DOHH2 (cell line): ENCODE data around the gene RASGEF1C.

Experiments used
- H3F3A ChIP-seq: fragments of 200-600 bp; sonication (generic), shearing (Covaris generic); 2 replicates; pipeline ENCODE4 v1.6.0; 2016; ENCODE audit warnings: antibody characterized with exemption, mild to moderate bottlenecking; ENCODE audit not compliant: control insufficient read depth, insufficient read depth
- H3K27ac ChIP-seq: fragments of 200-600 bp; sonication (generic); 2 replicates; pipeline ENCODE4 v1.5.1; 2014; ENCODE audit warnings: low read depth, mild to moderate bottlenecking, low read length, moderate library complexity
- H3K27me3 ChIP-seq: fragments of 200-600 bp; sonication (generic); 2 replicates; pipeline ENCODE4 v1.6.1; 2014; ENCODE audit warnings: mild to moderate bottlenecking, low read length, mixed read lengths; ENCODE audit not compliant: control insufficient read depth
- H3K36me3 ChIP-seq: fragments of 200-600 bp; sonication (generic); 2 replicates; pipeline ENCODE4 v1.6.1; 2014; ENCODE audit warnings: mild to moderate bottlenecking, low read length, moderate library complexity, mixed read lengths; ENCODE audit not compliant: control insufficient read depth
- H3K4me1 ChIP-seq: fragments of 200-600 bp; sonication (generic); 2 replicates; pipeline ENCODE4 v1.6.1; 2014; ENCODE audit warnings: mild to moderate bottlenecking, low read length, mixed read lengths; ENCODE audit not compliant: control insufficient read depth
- H3K4me2 ChIP-seq: fragments of 200-600 bp; sonication (generic); 2 replicates; pipeline ENCODE4 v1.6.0; 2014; ENCODE audit warnings: mild to moderate bottlenecking, low read length, moderate library complexity
- H3K4me3 ChIP-seq: fragments of 200-600 bp; sonication (generic); 2 replicates; pipeline ENCODE4 v1.5.1; 2014; ENCODE audit warnings: mild to moderate bottlenecking, low read length, mixed read lengths
- H3K79me2 ChIP-seq: fragments of 200-600 bp; sonication (generic); 2 replicates; pipeline ENCODE4 v1.6.1; 2014; ENCODE audit warnings: mild to moderate bottlenecking, low read length, mixed read lengths; ENCODE audit not compliant: control insufficient read depth
- H3K9me2 ChIP-seq: fragments of 200-600 bp; sonication (generic); replicated peaks from 2 replicates; pipeline ENCODE4 v1.6.1; 2014; ENCODE audit warnings: mild to moderate bottlenecking, low read length, mixed read lengths; ENCODE audit not compliant: control insufficient read depth
- H3K9me3 ChIP-seq: fragments of 200-600 bp; sonication (generic); 2 replicates; pipeline ENCODE4 v1.6.1; 2014; ENCODE audit warnings: antibody characterized with exemption, low read length, mixed read lengths; ENCODE audit not compliant: control insufficient read depth, insufficient read depth
- H4K20me1 ChIP-seq: fragments of 200-600 bp; sonication (generic); 2 replicates; pipeline ENCODE4 v1.6.0; 2014; ENCODE audit warnings: low read depth, mild to moderate bottlenecking, antibody characterized with exemption, low read length, moderate library complexity; ENCODE audit not compliant: control insufficient read depth, insufficient read depth
- CTCF ChIP-seq: fragments of 200-600 bp; sonication (generic); IDR thresholded peaks from one replicate; pipeline ENCODE4 v1.5.1; 2014; ENCODE audit warnings: antibody characterized with exemption, mild to moderate bottlenecking, low read depth, low read length; ENCODE audit not compliant: poor library complexity, severe bottlenecking
- EZH2phosphoT487 ChIP-seq: fragments of 200-600 bp; sonication (generic); IDR thresholded peaks from 2 replicates; pipeline ENCODE4 v1.6.1; 2017; ENCODE audit warnings: borderline replicate concordance, mild to moderate bottlenecking, antibody characterized with exemption, low read length, moderate library complexity, mixed read lengths

RASGEF1C gene

GRCh38 chr5:180187767-180188166 lies 21.2 kb downstream of the RASGEF1C start:
- no peak overlapping the region for H3K4me3 ChIP-seq
- H3K79me2 ChIP-seq, result no peaks in the 10 kb centered on the region
- no peaks in the 10 kb centered on the region; the same call in 1 of the 2 replicates for H3K9me3 ChIP-seq
- H3K36me3 ChIP-seq, result no peaks in the 10 kb centered on the region
- no peaks in the 10 kb centered on the region for H4K20me1 ChIP-seq
- no peaks in the 10 kb centered on the region for H3F3A ChIP-seq
- H3K4me2 ChIP-seq, result no peak overlapping the region
- H3K27ac ChIP-seq, result no peak overlapping the region
- no peak for TF ChIP-seq CTCF
- TF ChIP-seq EZH2phosphoT487, result no peak
- no peaks in the 10 kb centered on the region for H3K4me1 ChIP-seq
- no peaks in the 10 kb centered on the region for H3K27me3 ChIP-seq
- no peaks in the 10 kb centered on the region for H3K9me2 ChIP-seq

GRCh38 chr5:180180846-180181245 lies 28.2 kb downstream of the RASGEF1C start:
- H3K79me2 ChIP-seq, result no peaks in the 10 kb centered on the region
- H3K27ac ChIP-seq, result no peak overlapping the region

GRCh38 chr5:180180421-180180820 lies 28.6 kb downstream of the RASGEF1C start:
- H3K9me2 ChIP-seq, result no peaks in the 10 kb centered on the region
- no peak overlapping the region for H3K4me2 ChIP-seq
- no peak overlapping the region for H3K4me3 ChIP-seq
- no peaks in the 10 kb centered on the region; the same call in 1 of the 2 replicates for H3K9me3 ChIP-seq
- H3F3A ChIP-seq, result no peaks in the 10 kb centered on the region
- no peaks in the 10 kb centered on the region for H3K79me2 ChIP-seq
- TF ChIP-seq EZH2phosphoT487 (no peak), CTCF (no peak)
- no peaks in the 10 kb centered on the region for H4K20me1 ChIP-seq
- H3K4me1 ChIP-seq, result no peaks in the 10 kb centered on the region
- H3K27me3 ChIP-seq, result no peaks in the 10 kb centered on the region
- H3K27ac ChIP-seq, result no peak overlapping the region
- H3K36me3 ChIP-seq, result no peaks in the 10 kb centered on the region

More at GRCh38 chr5:180180846-180181245, 28.2 kb downstream of the RASGEF1C start:
- no peaks in the 10 kb centered on the region for H3F3A ChIP-seq
- H3K9me3 ChIP-seq, result no peaks in the 10 kb centered on the region; the same call in 1 of the 2 replicates
- H3K4me3 ChIP-seq, result no peak overlapping the region
- no peaks in the 10 kb centered on the region for H3K27me3 ChIP-seq
- H3K36me3 ChIP-seq, result no peaks in the 10 kb centered on the region
- H3K4me1 ChIP-seq, result no peaks in the 10 kb centered on the region
- TF ChIP-seq EZH2phosphoT487 (no peak), CTCF (no peak)
- H3K4me2 ChIP-seq, result no peak overlapping the region
- H3K9me2 ChIP-seq, result no peaks in the 10 kb centered on the region
- H4K20me1 ChIP-seq, result no peaks in the 10 kb centered on the region
